Stimulated activated memory B cell treated with anti-CD40 and anti-IgM and Interleukin-4, amounts not matched to agents 10 μg/mL and 1 μg/mL and 100 μg/mL, for 72 hours (primary cell): ENCODE data around the gene KTN1.

Experiments used
- ATAC-seq: fragments of 150-1000 bp; cut with Tn5 transposase; 2 replicates; pipeline ENCODE4 v1.10.0; 2021
- H3K27ac Mint-ChIP-seq: one replicate; pipeline ENCODE4 v1.8.0; 2022; ENCODE audit warnings: mild to moderate bottlenecking, mixed read lengths
- H3K27me3 Mint-ChIP-seq: one replicate; pipeline ENCODE4 v1.8.0; 2022; ENCODE audit warnings: mixed read lengths
- H3K36me3 Mint-ChIP-seq: one replicate; pipeline ENCODE4 v1.8.0; 2022; ENCODE audit warnings: mixed read lengths
- H3K4me1 Mint-ChIP-seq: one replicate; pipeline ENCODE4 v1.8.0; 2022; ENCODE audit warnings: mixed read lengths
- H3K4me3 Mint-ChIP-seq: one replicate; pipeline ENCODE4 v1.8.0; 2022; ENCODE audit warnings: mild to moderate bottlenecking, moderate library complexity, mixed read lengths
- H3K9me3 Mint-ChIP-seq: one replicate; pipeline ENCODE4 v1.8.0; 2022; ENCODE audit warnings: mixed read lengths

The KTN1 gene

DNA sequence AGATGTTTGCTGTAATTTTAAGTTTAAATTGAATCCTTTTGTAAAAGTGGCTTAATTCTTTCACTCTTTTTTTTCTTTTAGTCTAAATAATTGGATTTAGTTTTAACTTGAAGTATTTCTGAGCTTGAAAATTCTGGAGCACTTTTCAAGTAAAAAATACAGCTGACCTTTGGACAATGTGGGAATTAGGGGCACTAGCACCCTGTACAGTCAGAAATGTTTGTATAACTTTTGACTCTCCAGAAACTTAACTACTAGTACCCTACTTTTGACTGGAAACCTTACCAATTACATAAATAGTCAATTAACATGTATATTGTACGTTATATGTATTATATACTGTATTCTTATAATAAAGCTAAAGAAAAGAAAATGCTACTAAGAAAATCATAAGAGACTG, 7.8 kb downstream of the KTN1 start:
- ATAC-seq = no peak
- H3K4me3 Mint-ChIP-seq = no peak overlapping the region
- no peak overlapping the region for H3K27ac Mint-ChIP-seq
- peaks cover 16% of the 10 kb centered on the region for H3K36me3 Mint-ChIP-seq
- no peaks in the 10 kb centered on the region for H3K27me3 Mint-ChIP-seq
- peaks cover 3% of the 10 kb centered on the region for H3K9me3 Mint-ChIP-seq
- H3K4me1 Mint-ChIP-seq = peaks cover 28% of the 10 kb centered on the region

DNA sequence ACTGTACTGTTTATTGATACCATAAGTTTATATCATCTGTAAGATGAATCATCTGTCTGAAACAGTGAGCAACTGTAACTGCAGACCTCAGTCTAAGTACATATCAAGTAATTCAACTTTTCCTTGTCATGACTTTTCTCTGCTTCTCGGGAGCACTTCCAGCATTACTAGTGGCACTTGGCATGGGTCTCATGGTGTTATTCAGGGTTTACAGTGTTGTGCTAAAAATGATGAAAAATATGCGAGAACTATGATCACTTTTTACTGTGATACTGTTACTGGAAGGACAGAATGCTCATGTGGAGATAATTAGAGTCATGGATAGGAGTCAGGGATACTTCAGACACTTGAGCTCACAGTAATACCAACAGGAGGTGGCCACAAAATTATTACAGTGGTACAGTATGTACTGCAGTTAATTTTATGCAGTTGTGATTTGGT, 8.3 kb downstream of the KTN1 start:
- Mint-ChIP-seq H3K4me1 (peaks cover 32% of the 10 kb centered on the region), H3K27ac (no peak overlapping the region), H3K4me3 (no peak overlapping the region), H3K36me3 (peaks cover 16% of the 10 kb centered on the region), H3K9me3 (peaks cover 3% of the 10 kb centered on the region), H3K27me3 (no peaks in the 10 kb centered on the region)
- no peak for ATAC-seq

DNA sequence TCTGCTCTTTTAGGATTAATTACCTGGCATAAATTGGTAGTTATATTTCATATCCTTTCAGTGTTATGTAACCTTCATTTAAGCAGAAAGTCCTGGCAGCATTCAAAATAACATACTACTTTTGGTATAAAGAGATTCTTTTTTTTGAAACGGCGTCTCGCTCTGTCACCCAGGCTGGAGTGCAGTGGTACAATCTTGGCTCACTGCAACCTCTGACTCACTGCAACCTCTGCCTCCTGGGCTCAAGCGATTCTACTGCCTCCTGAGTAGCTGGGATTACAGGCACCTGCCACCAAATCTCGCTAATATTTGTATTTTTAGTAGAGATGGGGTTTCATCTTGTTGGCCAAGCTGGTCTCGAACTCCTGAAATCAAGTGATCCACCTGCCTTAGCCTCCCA, 9.2 kb downstream of the KTN1 start:
- Mint-ChIP-seq H3K4me3 (no peak overlapping the region), H3K27ac (no peak overlapping the region), H3K27me3 (no peaks in the 10 kb centered on the region), H3K4me1 (peaks cover 41% of the 10 kb centered on the region), H3K36me3 (peaks cover 16% of the 10 kb centered on the region), H3K9me3 (peaks cover 3% of the 10 kb centered on the region)
- no peak for ATAC-seq

DNA sequence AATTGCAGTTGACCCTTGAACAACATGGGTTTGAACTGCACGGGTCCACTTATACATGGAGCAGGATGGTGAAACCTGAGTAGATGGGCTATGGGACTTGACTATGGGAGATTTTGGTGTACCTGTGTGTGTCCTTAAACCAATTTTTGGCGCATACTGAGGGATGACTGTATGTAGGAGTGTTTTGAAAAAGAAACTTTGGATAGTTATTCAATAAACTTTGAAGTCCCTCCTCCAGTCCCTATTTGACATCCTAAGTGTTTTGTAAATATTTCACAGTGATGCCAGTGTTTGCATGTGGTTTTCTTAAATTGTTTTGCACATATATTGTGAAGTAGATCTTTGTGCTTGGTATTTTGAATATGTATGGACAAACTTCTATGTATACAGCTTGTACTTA, 12.4 kb downstream of the KTN1 start:
- Mint-ChIP-seq H3K27me3 (no peaks in the 10 kb centered on the region), H3K27ac (no peak overlapping the region), H3K4me3 (no peak overlapping the region), H3K4me1 (peaks cover 46% of the 10 kb centered on the region), H3K36me3 (peaks cover 16% of the 10 kb centered on the region), H3K9me3 (peaks cover 3% of the 10 kb centered on the region)
- no peak for ATAC-seq

- no peaks in the 10 kb centered on the region for H3K27me3 Mint-ChIP-seq
- no peak overlapping the region for H3K4me3 Mint-ChIP-seq
- H3K36me3 Mint-ChIP-seq = peaks cover 17% of the 10 kb centered on the region
- no peak for ATAC-seq
- peaks cover 41% of the 10 kb centered on the region for H3K4me1 Mint-ChIP-seq
- no peak overlapping the region for H3K27ac Mint-ChIP-seq
- H3K9me3 Mint-ChIP-seq = peaks cover 3% of the 10 kb centered on the region
These were observed 13.7 kb downstream of the KTN1 start for GRCh38 chr14:55593698-55594097.

GRCh38 chr14:55599250-55599879, 19.4 kb downstream of the KTN1 start:
- Mint-ChIP-seq H3K27ac (no peak overlapping the region), H3K9me3 (no peaks in the 10 kb centered on the region), H3K4me3 (no peak overlapping the region), H3K4me1 (peaks cover 16% of the 10 kb centered on the region), H3K36me3 (peaks cover 12% of the 10 kb centered on the region), H3K27me3 (no peaks in the 10 kb centered on the region)
- no peak for ATAC-seq

DNA sequence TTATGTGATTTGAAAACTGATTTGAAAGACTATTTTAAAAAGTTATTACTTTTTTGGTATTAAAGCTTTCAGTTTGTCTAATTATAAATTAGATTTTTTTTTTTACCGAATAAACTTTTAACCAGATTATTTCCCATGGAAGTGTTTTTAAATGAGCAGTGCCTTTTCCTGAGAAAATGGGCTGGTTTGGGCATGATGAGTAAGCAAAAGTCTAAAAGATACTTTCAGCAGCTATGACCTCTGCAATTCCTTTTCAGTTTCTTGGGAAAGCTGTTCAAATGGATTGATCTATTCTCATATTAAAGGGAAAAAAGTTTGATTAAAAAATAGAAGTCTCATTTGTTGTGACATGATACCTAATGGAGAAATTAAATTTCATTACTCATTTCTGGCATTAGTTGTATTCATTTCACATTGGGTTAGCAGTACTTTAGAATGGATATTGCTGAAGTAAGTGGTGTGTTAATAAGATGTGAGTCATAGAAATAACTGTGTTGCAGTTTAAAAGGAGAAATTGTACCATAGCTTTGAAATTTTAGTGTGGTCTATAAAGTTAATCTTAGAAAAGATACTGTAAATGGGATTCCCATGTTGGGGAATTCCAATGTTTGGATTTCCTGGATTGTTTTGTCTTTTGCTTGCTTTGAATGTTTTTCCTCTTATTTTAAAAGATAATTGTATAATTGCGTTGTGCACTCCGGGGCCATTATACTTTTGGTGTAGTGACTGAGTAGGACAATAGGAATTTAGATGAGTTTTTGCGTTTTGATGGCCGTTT, 21.0 kb downstream of the KTN1 start:
- no peak for ATAC-seq
- no peak overlapping the region for H3K4me3 Mint-ChIP-seq
- peaks cover 12% of the 10 kb centered on the region for H3K36me3 Mint-ChIP-seq
- peaks cover 14% of the 10 kb centered on the region for H3K4me1 Mint-ChIP-seq
- H3K9me3 Mint-ChIP-seq = no peaks in the 10 kb centered on the region
- no peak overlapping the region for H3K27ac Mint-ChIP-seq
- no peaks in the 10 kb centered on the region for H3K27me3 Mint-ChIP-seq

DNA sequence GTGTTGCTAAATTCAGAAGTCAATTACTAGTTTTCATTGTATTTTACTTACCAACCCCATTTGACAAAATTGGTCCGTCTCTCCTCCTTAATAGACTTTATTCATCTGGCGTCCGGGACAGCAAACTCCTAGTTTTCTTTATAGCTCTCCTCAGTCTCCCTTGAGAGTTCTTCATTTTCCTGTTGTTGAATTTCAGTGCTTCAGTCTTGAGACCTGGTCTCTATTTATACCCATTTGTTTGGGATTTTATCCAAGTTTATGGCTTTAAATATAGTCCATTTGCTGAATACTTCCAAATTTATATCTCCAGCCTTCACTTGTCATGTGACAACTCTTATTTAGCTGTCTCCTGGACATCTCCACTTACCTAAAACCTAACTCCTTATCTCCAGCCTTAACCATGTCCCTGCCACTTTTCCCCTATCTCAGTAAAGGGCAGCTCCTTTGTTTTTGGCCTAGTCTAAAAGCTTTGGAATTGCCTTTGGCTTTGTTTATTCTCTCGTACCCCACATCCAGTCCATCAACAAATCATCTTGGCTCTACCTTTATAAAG, 23.5 kb downstream of the KTN1 start:
- H3K4me1 Mint-ChIP-seq = peaks cover 25% of the 10 kb centered on the region
- peaks cover 12% of the 10 kb centered on the region for H3K36me3 Mint-ChIP-seq
- no peaks in the 10 kb centered on the region for H3K27me3 Mint-ChIP-seq
- H3K27ac Mint-ChIP-seq = no peak overlapping the region
- H3K9me3 Mint-ChIP-seq = no peaks in the 10 kb centered on the region
- no peak overlapping the region for H3K4me3 Mint-ChIP-seq
- ATAC-seq = no peak

GRCh38 chr14:55604488-55604887, 24.5 kb downstream of the KTN1 start:
- Mint-ChIP-seq H3K27me3 (no peaks in the 10 kb centered on the region), H3K36me3 (peaks cover 10% of the 10 kb centered on the region), H3K4me3 (no peak overlapping the region), H3K27ac (no peak overlapping the region), H3K4me1 (peaks cover 24% of the 10 kb centered on the region), H3K9me3 (no peaks in the 10 kb centered on the region)
- no peak for ATAC-seq

- Mint-ChIP-seq H3K4me1 (peaks cover 27% of the 10 kb centered on the region), H3K27ac (no peak overlapping the region), H3K4me3 (no peak overlapping the region), H3K36me3 (peaks cover 10% of the 10 kb centered on the region), H3K27me3 (no peaks in the 10 kb centered on the region), H3K9me3 (no peaks in the 10 kb centered on the region)
- no peak for ATAC-seq
These were observed 25.0 kb downstream of the KTN1 start for GRCh38 chr14:55604900-55605418.

DNA sequence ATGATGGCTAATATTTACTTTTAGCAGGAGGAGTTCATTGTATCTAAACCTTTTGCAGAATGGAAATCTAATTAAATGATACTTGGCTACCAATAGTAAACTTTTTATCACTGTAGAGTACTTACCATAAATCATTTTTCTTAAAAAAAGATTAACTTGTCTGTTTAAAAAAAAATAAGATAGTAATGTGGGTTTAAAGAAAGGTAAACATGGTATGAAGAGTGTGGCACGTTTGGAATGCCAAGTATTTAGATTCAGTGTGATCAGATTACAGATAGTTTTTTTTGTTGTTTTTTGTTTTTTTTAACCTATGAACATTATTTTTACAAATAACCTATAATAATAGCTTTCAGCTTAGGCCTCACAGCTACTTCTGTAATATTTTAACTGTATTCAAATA, 25.8 kb downstream of the KTN1 start:
- Mint-ChIP-seq H3K36me3 (peaks cover 5% of the 10 kb centered on the region), H3K27me3 (no peaks in the 10 kb centered on the region), H3K4me1 (peaks cover 21% of the 10 kb centered on the region), H3K4me3 (no peak overlapping the region), H3K27ac (no peak overlapping the region), H3K9me3 (no peaks in the 10 kb centered on the region)
- no peak for ATAC-seq

DNA sequence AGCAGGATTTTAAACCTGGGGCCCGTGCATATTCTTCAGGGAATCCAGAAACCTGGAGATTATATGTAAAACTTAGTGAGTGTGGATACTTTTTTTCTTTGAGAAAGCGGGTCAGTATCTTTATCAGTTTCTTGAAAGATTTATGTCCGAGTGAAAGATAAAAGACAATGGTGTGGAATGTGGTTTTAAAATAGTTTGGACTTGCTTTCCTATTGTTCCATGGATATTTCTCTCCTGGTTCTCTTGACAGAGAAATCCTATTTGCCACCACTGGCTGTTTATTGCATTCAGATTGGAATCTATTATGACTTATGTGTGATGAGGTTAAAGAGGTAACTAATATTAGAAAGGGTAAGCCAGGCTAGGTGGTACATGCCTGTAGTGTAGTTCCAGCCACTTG, 27.4 kb downstream of the KTN1 start:
- Mint-ChIP-seq H3K27me3 (no peaks in the 10 kb centered on the region), H3K36me3 (peaks cover 12% of the 10 kb centered on the region), H3K4me3 (no peak overlapping the region), H3K27ac (no peak overlapping the region), H3K4me1 (peaks cover 27% of the 10 kb centered on the region), H3K9me3 (no peaks in the 10 kb centered on the region)
- ATAC-seq = no peak

GRCh38 chr14:55609681-55610080, 29.7 kb downstream of the KTN1 start:
- Mint-ChIP-seq H3K27me3 (no peaks in the 10 kb centered on the region), H3K4me3 (no peak overlapping the region), H3K4me1 (peaks cover 41% of the 10 kb centered on the region), H3K9me3 (no peaks in the 10 kb centered on the region), H3K36me3 (peaks cover 31% of the 10 kb centered on the region), H3K27ac (no peak overlapping the region)
- ATAC-seq = no peak

DNA sequence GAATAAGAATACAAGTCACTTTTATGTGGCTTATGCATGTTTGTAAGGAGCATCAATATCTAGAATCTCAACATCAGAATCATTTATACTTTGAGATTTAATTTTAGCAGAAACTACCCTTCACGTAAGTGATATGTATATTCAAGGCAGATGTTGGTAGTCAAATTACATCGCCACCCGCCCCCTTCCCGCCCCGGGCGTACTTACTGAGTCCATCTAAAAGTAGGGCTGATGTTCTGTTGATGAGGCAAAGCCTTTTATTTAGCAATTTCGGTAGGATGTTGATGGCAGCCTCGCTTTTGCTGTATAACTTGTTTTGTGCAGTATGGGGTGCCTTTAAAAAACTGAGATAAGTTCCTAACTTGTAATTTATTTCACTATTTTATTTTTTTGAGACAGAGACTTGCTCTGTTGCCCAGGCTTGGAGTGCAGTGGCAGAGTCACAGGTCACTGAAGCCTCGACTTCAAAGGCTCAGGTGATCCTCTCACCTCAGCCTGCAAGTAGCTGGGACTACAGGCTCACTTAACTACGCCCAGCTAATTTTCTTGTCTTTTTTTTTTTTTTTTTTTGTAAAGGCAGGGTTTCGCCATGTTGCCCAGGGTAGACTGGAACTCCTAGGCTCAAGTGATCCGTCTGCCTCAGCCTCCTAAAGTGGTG, 30.8 kb downstream of the KTN1 start:
- Mint-ChIP-seq H3K36me3 (peaks cover 42% of the 10 kb centered on the region), H3K4me1 (peaks cover 41% of the 10 kb centered on the region), H3K27me3 (no peaks in the 10 kb centered on the region), H3K4me3 (no peak overlapping the region), H3K9me3 (no peaks in the 10 kb centered on the region), H3K27ac (no peak overlapping the region)
- no peak for ATAC-seq

GRCh38 chr14:55611859-55612258, 31.9 kb downstream of the KTN1 start:
- Mint-ChIP-seq H3K27ac (no peak overlapping the region), H3K4me3 (no peak overlapping the region), H3K27me3 (no peaks in the 10 kb centered on the region), H3K4me1 (peaks cover 41% of the 10 kb centered on the region), H3K9me3 (no peaks in the 10 kb centered on the region), H3K36me3 (peaks cover 52% of the 10 kb centered on the region)
- ATAC-seq = no peak
